Loucy (cell line): ENCODE data around the gene ZBTB2.

Source experiments
- EZH2phosphoT487 ChIP-seq: fragments of 200-600 bp; IDR thresholded peaks from 2 replicates; pipeline ENCODE4 v1.6.1; 2018; ENCODE audit warnings: antibody characterized with exemption, mild to moderate bottlenecking, moderate library complexity, borderline replicate concordance
- TF ChIP-seq, protein P1 (sequence below): fragments of 200-600 bp; sonication (generic); conservative IDR thresholded peaks from 2 replicates; pipeline ENCODE4 v1.5.1; 2014; ENCODE audit warnings: mild to moderate bottlenecking, antibody characterized with exemption, low read length

DNA sequence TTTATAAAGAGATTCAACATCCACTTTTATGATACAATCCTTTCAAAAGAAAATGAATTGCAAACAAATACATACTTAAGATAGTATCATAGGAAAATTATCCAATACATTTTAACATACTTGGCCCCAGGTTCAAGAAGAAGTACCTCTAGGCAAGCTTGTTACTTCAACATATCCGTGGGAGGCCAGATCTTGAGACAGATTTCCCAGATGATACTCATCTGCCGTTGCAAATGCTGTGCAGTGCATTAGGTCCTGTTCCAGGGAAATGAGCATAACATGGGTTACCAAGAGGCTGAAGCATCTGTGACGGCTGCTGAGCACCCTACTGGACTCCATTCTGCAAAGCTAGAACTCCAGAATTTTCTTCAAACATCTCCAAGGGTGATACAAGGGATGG is 44.9 kb upstream of the ZBTB2 start:
- TF ChIP-seq, protein P1, sequence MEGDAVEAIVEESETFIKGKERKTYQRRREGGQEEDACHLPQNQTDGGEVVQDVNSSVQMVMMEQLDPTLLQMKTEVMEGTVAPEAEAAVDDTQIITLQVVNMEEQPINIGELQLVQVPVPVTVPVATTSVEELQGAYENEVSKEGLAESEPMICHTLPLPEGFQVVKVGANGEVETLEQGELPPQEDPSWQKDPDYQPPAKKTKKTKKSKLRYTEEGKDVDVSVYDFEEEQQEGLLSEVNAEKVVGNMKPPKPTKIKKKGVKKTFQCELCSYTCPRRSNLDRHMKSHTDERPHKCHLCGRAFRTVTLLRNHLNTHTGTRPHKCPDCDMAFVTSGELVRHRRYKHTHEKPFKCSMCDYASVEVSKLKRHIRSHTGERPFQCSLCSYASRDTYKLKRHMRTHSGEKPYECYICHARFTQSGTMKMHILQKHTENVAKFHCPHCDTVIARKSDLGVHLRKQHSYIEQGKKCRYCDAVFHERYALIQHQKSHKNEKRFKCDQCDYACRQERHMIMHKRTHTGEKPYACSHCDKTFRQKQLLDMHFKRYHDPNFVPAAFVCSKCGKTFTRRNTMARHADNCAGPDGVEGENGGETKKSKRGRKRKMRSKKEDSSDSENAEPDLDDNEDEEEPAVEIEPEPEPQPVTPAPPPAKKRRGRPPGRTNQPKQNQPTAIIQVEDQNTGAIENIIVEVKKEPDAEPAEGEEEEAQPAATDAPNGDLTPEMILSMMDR, result no peak
- TF ChIP-seq EZH2phosphoT487, result no peak
